WTC11 (cell line): Measurements from ENCODE around the gene NRTN. TPM values are rescaled to one million over a fixed set of nuclear protein-coding genes. Genes with fewer than 3 reads are reported as not detected.

Experiments
- ATAC-seq: fragments of 200-7000 bp; cut with Tn5 transposase; 2 replicates; pipeline ENCODE4 v1.10.0; 2021; ENCODE audit warnings: mild to moderate bottlenecking, moderate library complexity
- CTCF ChIA-PET: fragments of 300-600 bp; sonication (Branson Sonifier 250); formaldehyde crosslinking; loops from one replicate; lab custom pipeline; 2021; ENCODE audit warnings: antibody characterized with exemption; lab: Charles Lee
- POLR2A ChIA-PET: fragments of 350-600 bp; sonication (Branson Sonifier 250); formaldehyde crosslinking; loops from one replicate; lab custom pipeline; 2021; ENCODE audit warnings: antibody characterized with exemption; lab: Charles Lee
- DNase-seq: peaks from one replicate; pipeline ENCODE4 v3.0.0; 2021; ENCODE audit warnings: low spot score
- H3K27ac Mint-ChIP-seq: 2 replicates; pipeline ENCODE4 v1.8.0; 2021; ENCODE audit warnings: mixed read lengths
- H3K27me3 Mint-ChIP-seq: 2 replicates; pipeline ENCODE4 v1.8.0; 2021; ENCODE audit warnings: low read depth, mild to moderate bottlenecking, moderate library complexity, mixed read lengths
- H3K36me3 Mint-ChIP-seq: 2 replicates; pipeline ENCODE4 v1.8.0; 2021; ENCODE audit warnings: mixed read lengths
- H3K4me1 Mint-ChIP-seq: 2 replicates; pipeline ENCODE4 v1.8.0; 2022; ENCODE audit warnings: mixed read lengths
- H3K4me3 Mint-ChIP-seq: 2 replicates; pipeline ENCODE4 v1.8.0; 2021; ENCODE audit warnings: mild to moderate bottlenecking, moderate library complexity, mixed read lengths
- H3K9me3 Mint-ChIP-seq: 2 replicates; pipeline ENCODE4 v1.8.0; 2021; ENCODE audit warnings: mixed read lengths
- ATF6 ChIP-seq: sonication (generic); formaldehyde crosslinking; IDR thresholded peaks from 2 replicates; pipeline ENCODE4 v1.8.1; 2023; ENCODE audit warnings: mild to moderate bottlenecking, missing genetic modification reagents
- E2F4 ChIP-seq: sonication (generic); formaldehyde crosslinking; IDR thresholded peaks from 2 replicates; pipeline ENCODE4 v1.8.1; 2022; ENCODE audit warnings: low read depth, mild to moderate bottlenecking, moderate library complexity, missing genetic modification reagents, borderline replicate concordance
- E2F5 ChIP-seq: sonication (generic); formaldehyde crosslinking; IDR thresholded peaks from 2 replicates; pipeline ENCODE4 v1.8.1; 2022; ENCODE audit warnings: mild to moderate bottlenecking, moderate library complexity, missing genetic modification reagents
- GABPB1 ChIP-seq: sonication (generic); formaldehyde crosslinking; IDR thresholded peaks from 2 replicates; pipeline ENCODE4 v1.8.1; 2023; ENCODE audit warnings: mild to moderate bottlenecking, missing genetic modification reagents
- MYBL2 ChIP-seq: sonication (generic); formaldehyde crosslinking; IDR thresholded peaks from 2 replicates; pipeline ENCODE4 v1.8.1; 2023; ENCODE audit warnings: mild to moderate bottlenecking, moderate library complexity, missing genetic modification reagents
- NFATC4 ChIP-seq: fragments of 250-450 bp; sonication (Bioruptor Pico); IDR thresholded peaks from 2 replicates; pipeline ENCODE4 v1.9.0; 2021; ENCODE audit warnings: mild to moderate bottlenecking
- PRDM15 ChIP-seq: sonication (generic); formaldehyde crosslinking; IDR thresholded peaks from 2 replicates; pipeline ENCODE4 v1.8.0; 2022; ENCODE audit warnings: missing genetic modification reagents
- SMAD4 ChIP-seq: sonication (generic); formaldehyde crosslinking; IDR thresholded peaks from 2 replicates; pipeline ENCODE4 v1.8.0; 2022; ENCODE audit warnings: mild to moderate bottlenecking, missing genetic modification reagents
- USF1 ChIP-seq: sonication (generic); formaldehyde crosslinking; IDR thresholded peaks from 2 replicates; pipeline ENCODE4 v1.8.0; 2022; ENCODE audit warnings: mild to moderate bottlenecking, missing genetic modification reagents
- ZMAT4 ChIP-seq: fragments of 250-450 bp; sonication (Bioruptor Pico); IDR thresholded peaks from 2 replicates; pipeline ENCODE4 v1.9.0; 2021; ENCODE audit warnings: mild to moderate bottlenecking
- ZNF232 ChIP-seq: sonication (generic); formaldehyde crosslinking; IDR thresholded peaks from 2 replicates; pipeline ENCODE4 v1.8.0; 2022; ENCODE audit warnings: mild to moderate bottlenecking, missing genetic modification reagents
- ZSCAN18 ChIP-seq: fragments of 250-450 bp; sonication (Bioruptor Pico); IDR thresholded peaks from 2 replicates; pipeline ENCODE4 v2.1.2; 2022; ENCODE audit warnings: mild to moderate bottlenecking, moderate library complexity
- total RNA-seq: library from RNA; stranded (reverse); gene quantifications from 3 replicates; pipeline ENCODE4 v1.2.3, GENCODE V29; 2021

NRTN gene
- total RNA-seq, 1 experiment from 2014 or later: 6.1 TPM

GRCh38 chr19:5767949-5768348, 36.9 kb upstream of the NRTN start:
- Mint-ChIP-seq H3K9me3 (peaks cover under 1% of the 10 kb centered on the region; the same call in 1 of the 2 replicates), H3K27ac (no peak overlapping the region), H3K4me1 (no peaks in the 10 kb centered on the region), H3K4me3 (no peak overlapping the region), H3K27me3 (peaks cover 11% of the 10 kb centered on the region), H3K36me3 (no peaks in the 10 kb centered on the region)
- no peak for DNase-seq
- CTCF ChIA-PET: interaction anchor here (1.6 to 2.3 kb wide), 3 partner anchors 36 to 81 kb away, joined by 5 to 7 read pairs (median 5); partner anchors contain the start of genes CATSPERD and LONP1
- TF ChIP-seq GABPB1 (peak; percentile 58; the same call in 1 of the 2 replicates), USF1 (CRISPR knock-in tag) (no peak), MYBL2 (CRISPR knock-in tag) (no peak), ZMAT4 (CRISPR knock-in tag) (no peak), SMAD4 (CRISPR knock-in tag) (no peak)
- POLR2A ChIA-PET: no interaction called here
- ATAC-seq: no peak

- TF ChIP-seq PRDM15 (CRISPR knock-in tag) (no peak), E2F5 (CRISPR knock-in tag) (no peak), NFATC4 (no peak), ZSCAN18 (CRISPR knock-in tag) (no peak), ATF6 (CRISPR knock-in tag) (no peak), ZNF232 (CRISPR knock-in tag) (no peak), E2F4 (CRISPR knock-in tag) (no peak)
- H3K27ac Mint-ChIP-seq: no peak overlapping the region
- peaks cover 10% of the 10 kb centered on the region for H3K27me3 Mint-ChIP-seq
- no peaks in the 10 kb centered on the region for H3K4me1 Mint-ChIP-seq
- DNase-seq (no peak), ATAC-seq (no peak)
- no peak overlapping the region for H3K4me3 Mint-ChIP-seq
- H3K9me3 Mint-ChIP-seq: no peaks in the 10 kb centered on the region
- POLR2A ChIA-PET: no interaction called here
- no peaks in the 10 kb centered on the region for H3K36me3 Mint-ChIP-seq
- CTCF ChIA-PET: interaction anchor here (0.7 to 2.0 kb wide), 5 partner anchors 22 to 250 kb away, joined by 3 to 17 read pairs (median 6); partner anchors contain the start of gene RPL36
These were observed 32.5 kb upstream of the NRTN start for GRCh38 chr19:5772416-5772815.
